HG03558 (cell line): ENCODE measurements around the gene IL24.

ENCODE experiments used
- ATAC-seq: cut with Tn5 transposase; IDR thresholded peaks from one replicate; pipeline ENCODE4 v1.9.1; 2021; ENCODE audit warnings: moderate number of reproducible peaks; ENCODE audit not compliant: unreplicated experiment; ENCODE audit errors: extremely low read depth

IL24 gene

GRCh38 chr1:206947255-206947654 is 50.0 kb downstream of the IL24 start:
- ATAC-seq, result no peak

GRCh38 chr1:206949208-206949607 is 52.0 kb downstream of the IL24 start:
- no peak for ATAC-seq

DNA sequence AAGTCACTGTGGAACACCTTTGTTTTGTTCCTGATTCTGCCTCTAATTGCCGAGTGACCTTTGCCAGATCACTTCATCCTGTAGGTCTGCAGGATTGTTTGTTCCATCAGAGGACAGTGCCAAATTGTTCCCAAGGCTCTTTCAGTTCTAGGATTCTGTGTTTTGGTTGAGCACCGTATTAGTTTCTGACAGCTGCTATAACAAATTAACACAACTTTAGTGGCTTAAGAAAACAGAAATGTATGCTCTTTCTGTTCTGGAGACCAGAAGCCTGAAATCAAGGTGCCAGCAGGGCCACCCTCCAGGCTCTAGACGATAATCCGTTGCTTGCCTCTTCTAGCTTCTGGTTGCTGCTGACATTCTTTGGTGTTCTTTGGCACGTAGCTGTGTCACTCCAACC is 52.4 kb downstream of the IL24 start:
- ATAC-seq, result no peak

- no peak for ATAC-seq
Measured at GRCh38 chr1:206951318-206952100, 54.3 kb downstream of the IL24 start.

GRCh38 chr1:206952171-206952570 is 54.9 kb downstream of the IL24 start:
- no peak for ATAC-seq

DNA sequence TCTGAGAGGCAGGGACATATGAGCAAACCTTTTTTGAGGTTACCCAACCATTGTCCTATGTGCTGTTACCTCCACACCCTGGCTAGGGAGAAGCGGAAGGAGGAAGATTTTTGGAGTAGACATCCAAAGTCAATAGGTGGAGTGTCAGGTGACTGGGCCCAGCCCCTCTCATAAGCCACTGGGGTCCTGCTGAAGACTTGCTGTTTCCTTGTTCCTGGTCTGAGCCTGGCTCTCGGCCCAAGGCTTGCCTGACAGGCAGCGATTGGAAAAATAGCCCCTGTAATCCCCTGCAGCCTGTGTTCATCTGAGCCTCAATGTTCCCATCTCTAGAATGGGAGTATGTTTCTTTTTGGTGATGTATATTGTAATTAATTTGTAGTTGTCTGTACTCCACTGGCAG is 55.9 kb downstream of the IL24 start:
- no peak for ATAC-seq

GRCh38 chr1:206953626-206954025 is 56.4 kb downstream of the IL24 start:
- ATAC-seq, result no peak
